GM12878 (cell line): ENCODE data around the gene CNTN4. TPM values are rescaled to one million over a fixed set of nuclear protein-coding genes. Genes with fewer than 3 reads are reported as not detected.

Experiments used
- ATAC-seq: fragments of 200-7000 bp; cut with Tn5 transposase; 3 replicates; pipeline ENCODE4 v1.9.1; 2020; ENCODE audit warnings: mild to moderate bottlenecking, moderate library complexity
- BruUV-seq: library from RNA; stranded (reverse); fragments of 400-500 nt; replicated peaks from 2 replicates; lab custom pipeline; 2021; lab: Mats Ljungman, UMichigan
- CTCF ChIA-PET: fragments of 300-600 bp; sonication (Branson Sonifier 250); formaldehyde crosslinking; extraction: SDS; loops from one replicate; lab custom pipeline; 2021; ENCODE audit warnings: inconsistent platforms; lab: Yijun Ruan, JAX
- POLR2A ChIA-PET: fragments of 350-600 bp; formaldehyde crosslinking; extraction: SDS; loops from one replicate; lab custom pipeline; 2021; ENCODE audit warnings: inconsistent platforms; lab: Charles Lee
- RAD21 ChIA-PET: fragments of 300-600 bp; sonication (Branson Sonifier 250); formaldehyde crosslinking; loops from one replicate; lab custom pipeline; 2023; ENCODE audit warnings: antibody characterized with exemption; ENCODE audit not compliant: unreplicated experiment; lab: Charles Lee
- SMC1A ChIA-PET: fragments of 300-600 bp; sonication (Branson Sonifier 250); formaldehyde crosslinking; loops from one replicate; lab custom pipeline; 2023; ENCODE audit not compliant: unreplicated experiment, uncharacterized antibody; lab: Charles Lee
- DNase-seq: peaks from one replicate; pipeline ENCODE4 v3.0.0-alpha.2; 2011; ENCODE audit warnings: low read depth, low spot score
- FAIRE-seq: peaks from 3 replicates; lab custom pipeline; 2011; peaks lifted over from hg19 to GRCh38; lab: Jason Lieb, UNC
- H2AFZ ChIP-seq: 2 replicates; pipeline ENCODE4 v1.6.0; 2011; ENCODE audit warnings: low read depth, low read length, control low read depth; ENCODE audit not compliant: control insufficient read depth
- H3K27ac ChIP-seq: 2 replicates; pipeline ENCODE4 v1.5.1; 2011; ENCODE audit warnings: control low read depth; ENCODE audit not compliant: control insufficient read depth, insufficient read depth
- H3K27me3 ChIP-seq, 2 experiments: replicated peaks in 1 of 2; 2 replicates each; pipeline versions ENCODE4 v1.6.0 to v1.6.1; 2011; ENCODE audit warnings: low read length in 1 of 2; ENCODE audit not compliant: control insufficient read depth in 2 of 2, insufficient read depth in 2 of 2
- H3K36me3 ChIP-seq, 2 experiments: 2 replicates each; pipeline ENCODE4 v1.5.1; 2011; ENCODE audit warnings: low read length in 1 of 2; ENCODE audit not compliant: control insufficient read depth in 2 of 2, insufficient read depth in 2 of 2
- H3K4me1 ChIP-seq: 2 replicates; pipeline ENCODE4 v1.6.1; 2011; ENCODE audit warnings: mild to moderate bottlenecking, low read length, moderate library complexity, mixed read lengths; ENCODE audit not compliant: control insufficient read depth, insufficient read depth
- H3K4me2 ChIP-seq: 2 replicates; pipeline ENCODE4 v1.6.0; 2011; ENCODE audit warnings: control low read depth; ENCODE audit not compliant: control insufficient read depth, insufficient read depth
- H3K4me3 ChIP-seq: fragments of 200-600 bp; sonication (generic); 2 replicates; pipeline ENCODE4 v1.5.1; 2016
- H3K79me2 ChIP-seq: 2 replicates; pipeline ENCODE4 v1.6.0; 2011; ENCODE audit warnings: low read length; ENCODE audit not compliant: control insufficient read depth, insufficient read depth
- H3K9ac ChIP-seq: 2 replicates; pipeline ENCODE4 v1.8.0; 2011; ENCODE audit warnings: low read length, control low read depth, mixed read lengths; ENCODE audit not compliant: control insufficient read depth, insufficient read depth
- H3K9me3 ChIP-seq: replicated peaks from 3 replicates; pipeline ENCODE4 v1.5.1; 2011; ENCODE audit warnings: mild to moderate bottlenecking, low read length; ENCODE audit not compliant: control insufficient read depth, insufficient read depth
- H4K20me1 ChIP-seq: 2 replicates; pipeline ENCODE4 v1.6.0; 2011; ENCODE audit not compliant: control insufficient read depth, insufficient read depth
- ATF2 ChIP-seq: IDR thresholded peaks from 2 replicates; pipeline ENCODE4 v1.6.1; 2012; ENCODE audit warnings: low read length, inconsistent platforms
- CHD2 ChIP-seq: IDR thresholded peaks from 2 replicates; pipeline ENCODE4 v1.6.1; 2011; ENCODE audit warnings: low read depth, low read length, improper control_type of control experiment, borderline replicate concordance
- NBN ChIP-seq: fragments of 450-650 bp; IDR thresholded peaks from 2 replicates; pipeline ENCODE4 v1.6.1; 2016
- NFIC ChIP-seq: IDR thresholded peaks from 2 replicates; pipeline ENCODE4 v1.6.1; 2012; ENCODE audit warnings: low read depth, mild to moderate bottlenecking, inconsistent platforms, low read length, moderate library complexity
- NFYA ChIP-seq: IDR thresholded peaks from 2 replicates; pipeline ENCODE4 v1.6.1; 2011; ENCODE audit warnings: low read depth, mild to moderate bottlenecking, low read length, improper control_type of control experiment, borderline replicate concordance
- RAD51 ChIP-seq: fragments of 450-650 bp; IDR thresholded peaks from 2 replicates; pipeline ENCODE4 v1.6.1; 2016; ENCODE audit warnings: moderate library complexity, mild to moderate bottlenecking, inconsistent platforms
- SMARCA5 ChIP-seq: fragments of 450-650 bp; IDR thresholded peaks from 2 replicates; pipeline ENCODE4 v1.6.1; 2017; ENCODE audit warnings: mild to moderate bottlenecking
- SUZ12 ChIP-seq: fragments of 200-600 bp; sonication (generic); IDR thresholded peaks from one replicate; pipeline ENCODE4 v1.6.1; 2018; ENCODE audit warnings: antibody characterized with exemption, mild to moderate bottlenecking; ENCODE audit not compliant: unreplicated experiment
- ZNF24 ChIP-seq: fragments of 450-650 bp; IDR thresholded peaks from 2 replicates; pipeline ENCODE4 v1.6.1; 2017; ENCODE audit warnings: antibody characterized with exemption, mild to moderate bottlenecking
- ZNF384 ChIP-seq: IDR thresholded peaks from 2 replicates; pipeline ENCODE4 v1.6.1; 2012; ENCODE audit warnings: low read depth, mild to moderate bottlenecking, low read length, improper control_type of control experiment, borderline replicate concordance
- ZNF592 ChIP-seq: fragments of 450-650 bp; IDR thresholded peaks from 2 replicates; pipeline ENCODE4 v1.6.1; 2017; ENCODE audit warnings: mild to moderate bottlenecking, moderate library complexity
- ZNF622 ChIP-seq: fragments of 450-650 bp; IDR thresholded peaks from 2 replicates; pipeline ENCODE4 v1.6.1; 2017; ENCODE audit warnings: mild to moderate bottlenecking, inconsistent platforms
- WGBS: methylation state at CpG from one replicate; pipeline ENCODE4 v1.1.6; 2016; ENCODE audit warnings: low lambda C conversion rate; ENCODE audit not compliant: insufficient replicate concordance, insufficient coverage; ENCODE audit errors: missing lambda C conversion rate; 5-methylcytosine and 5-hydroxymethylcytosine counted together
- in situ Hi-C: fragments of 300-500 bp; cut with MboI; formaldehyde crosslinking; loops from 9 replicates; pipeline ENCODE4 v1.14.3; 2018; ENCODE audit warnings: mixed read lengths
- intact Hi-C: fragments of 100-400 bp; cut with micrococcal nuclease; formaldehyde crosslinking; loops from one replicate; pipeline ENCODE4 v1.14.2; 2022; ENCODE audit not compliant: unreplicated experiment
- polyA plus RNA-seq, 11 experiments: library from polyadenylated mRNA; depleted of rRNA in 4 of 11; unstranded in 6 of 11; stranded (reverse) in 5 of 11; fragments of >200 nt; fragmentation: Nextera tagmentation in 4 of 11; fragmentation: Illumina TruSeq in 1 of 11; extraction: Ambion mirVana in 4 of 11; extraction: Trizol in 1 of 11; gene quantifications; 1 replicate in 1 of 11; 2 replicates in 10 of 11; pipeline versions ENCODE4 v1.2.1 to v1.2.3, GENCODE V29; 2011 to 2016; ENCODE audit warnings: inconsistent platforms in 2 of 11, missing spikeins in 2 of 11, low read depth in 1 of 11
- total RNA-seq, 4 experiments: library from RNA; depleted of rRNA in 3 of 4; stranded (reverse); fragments of >200 nt in 3 of 4; fragmentation: Illumina TruSeq in 1 of 4; extraction: Trizol in 1 of 4; gene quantifications; 2 replicates each; pipeline versions ENCODE4 v1.2.1 to v1.2.3, GENCODE V29; 2013 to 2021
- TF ChIP-seq, protein P1 (sequence below): IDR thresholded peaks from 2 replicates; pipeline ENCODE4 v1.6.1; 2011; ENCODE audit warnings: borderline replicate concordance, low read depth, mild to moderate bottlenecking, moderate library complexity, mixed read lengths, low read length; ENCODE audit not compliant: insufficient read depth; ENCODE audit errors: extremely low read length

CNTN4 gene
- total and polyA plus RNA-seq, 10 of the 15 experiments (the other 5 are each of a cell fraction or from before 2014, with no cell fraction given): 0.05 to 0.43 (median 0.15) TPM; not detected in 1

DNA sequence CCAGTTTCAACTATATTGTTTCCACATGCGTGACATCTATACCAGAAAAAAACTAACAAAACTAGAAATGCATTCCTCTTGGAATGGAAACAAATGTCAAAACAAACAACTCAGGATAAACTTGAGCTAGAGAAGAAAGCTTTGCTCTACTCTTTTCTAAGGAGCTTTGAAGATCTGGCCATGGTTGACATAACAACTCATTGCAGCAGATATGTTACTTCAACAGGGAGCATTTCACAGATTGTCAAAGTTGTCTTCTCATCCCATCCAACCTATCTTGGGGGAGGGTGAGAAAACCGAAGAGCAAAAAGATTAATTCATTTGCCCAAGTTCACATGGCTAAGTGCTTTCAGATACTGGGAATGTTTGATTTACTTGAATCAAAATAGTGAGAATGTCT lies 484.4 kb downstream of the CNTN4 start:
- SMC1A ChIA-PET: interaction anchor here (0.8 to 1.5 kb wide), 2 partner anchors 11 to 95 kb away, joined by 3 read pairs; no protein-coding TSS in a partner anchor
- Histone ChIP-seq H3K27me3 (no peaks in the 10 kb centered on the region), H3K4me1 (no peaks in the 10 kb centered on the region), H3K9ac (no peak overlapping the region), H3K4me2 (no peak overlapping the region), H3K79me2 (no peaks in the 10 kb centered on the region), H3K9me3 (no peaks in the 10 kb centered on the region; the same call in 2 of the 3 replicates), H3K4me3 (no peak overlapping the region), H3K36me3 (no peaks in the 10 kb centered on the region), H2AFZ (no peak overlapping the region), H4K20me1 (no peaks in the 10 kb centered on the region), H3K27ac (no peak overlapping the region)
- WGBS: 21% methylated on average over 2 of the region's 2 CpGs
- intact Hi-C loops: no loop called here
- CTCF ChIA-PET: interaction anchor here (0.6 kb wide), 1 partner anchor 353 kb away, joined by 5 read pairs; no protein-coding TSS in a partner anchor
- POLR2A ChIA-PET: no interaction called here
- in situ Hi-C loops: no loop called here
- BruUV-seq: no TSS peak
- FAIRE-seq (no peak), DNase-seq (no peak), ATAC-seq (no peak)
- RAD21 ChIA-PET: no interaction called here
- TF ChIP-seq CHD2 (no peak), NBN (no peak), ZNF622 (no peak), SMARCA5 (no peak), RAD51 (no peak), ZNF384 (no peak), SUZ12 (no peak), ZNF24 (no peak), NFYA (no peak), ZNF592 (no peak), ATF2 (no peak), NFIC (no peak)
- TF ChIP-seq, protein P1, sequence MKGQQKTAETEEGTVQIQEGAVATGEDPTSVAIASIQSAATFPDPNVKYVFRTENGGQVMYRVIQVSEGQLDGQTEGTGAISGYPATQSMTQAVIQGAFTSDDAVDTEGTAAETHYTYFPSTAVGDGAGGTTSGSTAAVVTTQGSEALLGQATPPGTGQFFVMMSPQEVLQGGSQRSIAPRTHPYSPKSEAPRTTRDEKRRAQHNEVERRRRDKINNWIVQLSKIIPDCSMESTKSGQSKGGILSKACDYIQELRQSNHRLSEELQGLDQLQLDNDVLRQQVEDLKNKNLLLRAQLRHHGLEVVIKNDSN: no peak
